Esophagus muscularis mucosa (tissue), 4 donors: ENCODE results near the gene PATE2. TPM values are rescaled to one million over a fixed set of nuclear protein-coding genes. Genes with fewer than 3 reads are reported as not detected.

Source experiments
- DNase-seq: peaks from one replicate; pipeline ENCODE4 v3.0.0-alpha.2; 2017; ENCODE audit errors: extremely low spot score
- H3K27ac ChIP-seq, 4 donors: fragments of 200-600 bp; sonication (generic); replicated peaks in 1 of 4; 1 replicate in 3 of 4; 2 replicates in 1 of 4; pipeline ENCODE4 v1.5.1; 2016 to 2019; ENCODE audit warnings: mild to moderate bottlenecking in 1 of 4
- H3K27me3 ChIP-seq, 4 donors: fragments of 200-600 bp; sonication (generic); one replicate each; pipeline versions ENCODE4 v1.5.1 to v1.6.0; 2016 to 2019
- H3K36me3 ChIP-seq, 4 donors: fragments of 200-600 bp; sonication (generic); one replicate each; pipeline ENCODE4 v1.5.1; 2016 to 2019
- H3K4me1 ChIP-seq, 4 donors: fragments of 200-600 bp; sonication (generic); one replicate each; pipeline ENCODE4 v1.5.1; 2016 to 2019
- H3K4me3 ChIP-seq, 4 donors: fragments of 200-600 bp; sonication (generic); 1 replicate in 2 of 4; 2 replicates in 2 of 4; pipeline ENCODE4 v1.5.1; 2016 to 2019; ENCODE audit warnings: mild to moderate bottlenecking in 4 of 4, moderate library complexity in 1 of 4
- H3K9me3 ChIP-seq, 4 donors: fragments of 200-600 bp; sonication (generic); 1 replicate in 3 of 4; 2 replicates in 1 of 4; pipeline ENCODE4 v1.5.1; 2016 to 2019
- EP300 ChIP-seq: sonication (generic); formaldehyde crosslinking; IDR thresholded peaks from one replicate; pipeline ENCODE4 v1.6.1; 2017; ENCODE audit warnings: antibody characterized with exemption
- POLR2A ChIP-seq: fragments of 450-650 bp; IDR thresholded peaks from one replicate; pipeline ENCODE4 v1.6.1; 2017; ENCODE audit warnings: antibody characterized with exemption, moderate library complexity, mild to moderate bottlenecking, low read depth
- POLR2AphosphoS5 ChIP-seq, 2 donors: sonication (generic); formaldehyde crosslinking; IDR thresholded peaks; one replicate each; pipeline ENCODE4 v1.6.1; 2017; ENCODE audit warnings: antibody characterized with exemption in 2 of 2
- WGBS: methylation state at CpG from one replicate; pipeline ENCODE4 v1.1.5; 2018; 5-methylcytosine and 5-hydroxymethylcytosine counted together
- intact Hi-C: fragments of 100-400 bp; cut with DNase I; formaldehyde crosslinking; loops from one replicate; pipeline ENCODE4 v1.15.1; 2023
- total RNA-seq, 4 donors: library from RNA; depleted of rRNA; stranded (reverse); fragments of >200 nt; gene quantifications; one replicate each; pipeline versions ENCODE4 v1.1.0 to v1.2.1, GENCODE V29; 2016
- TF ChIP-seq, protein P1 (sequence below), 3 experiments: fragments of 200-600 bp in 2 of 3; fragments of 450-650 bp in 1 of 3; sonication (generic) in 2 of 3; IDR thresholded peaks; one replicate each; pipeline ENCODE4 v1.5.1; 2017 to 2019; ENCODE audit warnings: antibody characterized with exemption in 3 of 3, mild to moderate bottlenecking in 2 of 3, moderate library complexity in 1 of 3

PATE2 gene
- total RNA-seq, 4 donors from 2014 or later, result not detected

DNA sequence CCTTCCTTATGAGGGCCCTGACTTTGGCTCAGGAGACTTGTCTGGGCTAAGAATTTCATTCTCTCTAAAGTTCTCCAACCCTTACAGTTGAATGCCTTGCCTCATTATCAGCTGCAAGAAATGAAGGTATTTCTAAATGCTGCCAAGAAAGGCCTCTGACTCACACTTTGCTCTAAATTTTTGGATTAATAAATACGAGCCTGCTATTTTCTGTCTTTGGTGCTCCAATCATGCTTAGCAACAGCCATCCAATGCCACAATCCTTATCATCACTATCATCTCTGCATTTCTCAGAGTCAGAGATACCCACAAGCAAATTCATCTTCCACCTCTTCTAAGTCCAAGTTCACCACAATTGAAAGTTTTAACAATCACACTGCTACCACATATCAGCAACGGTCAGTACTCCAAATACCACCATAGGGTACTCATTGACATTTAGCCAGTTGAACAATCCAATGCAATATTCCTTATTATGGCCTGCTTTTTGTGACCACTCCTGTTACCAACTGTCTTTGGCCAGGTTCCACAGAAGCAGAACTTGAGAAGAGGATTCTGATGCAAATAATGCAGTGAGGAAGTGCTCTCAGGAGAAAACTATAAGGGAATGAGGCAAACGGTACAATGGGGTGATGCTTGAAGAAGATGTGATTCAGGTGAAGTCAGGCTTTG, 5.7 kb downstream of the PATE2 start:
- H3K27me3 ChIP-seq, result no peaks in the 10 kb centered on the region
- intact Hi-C loops, result no loop called here
- TF ChIP-seq POLR2AphosphoS5 (IDR thresholded peaks at IDR 0.05), result no peak
- TF ChIP-seq, protein P1, sequence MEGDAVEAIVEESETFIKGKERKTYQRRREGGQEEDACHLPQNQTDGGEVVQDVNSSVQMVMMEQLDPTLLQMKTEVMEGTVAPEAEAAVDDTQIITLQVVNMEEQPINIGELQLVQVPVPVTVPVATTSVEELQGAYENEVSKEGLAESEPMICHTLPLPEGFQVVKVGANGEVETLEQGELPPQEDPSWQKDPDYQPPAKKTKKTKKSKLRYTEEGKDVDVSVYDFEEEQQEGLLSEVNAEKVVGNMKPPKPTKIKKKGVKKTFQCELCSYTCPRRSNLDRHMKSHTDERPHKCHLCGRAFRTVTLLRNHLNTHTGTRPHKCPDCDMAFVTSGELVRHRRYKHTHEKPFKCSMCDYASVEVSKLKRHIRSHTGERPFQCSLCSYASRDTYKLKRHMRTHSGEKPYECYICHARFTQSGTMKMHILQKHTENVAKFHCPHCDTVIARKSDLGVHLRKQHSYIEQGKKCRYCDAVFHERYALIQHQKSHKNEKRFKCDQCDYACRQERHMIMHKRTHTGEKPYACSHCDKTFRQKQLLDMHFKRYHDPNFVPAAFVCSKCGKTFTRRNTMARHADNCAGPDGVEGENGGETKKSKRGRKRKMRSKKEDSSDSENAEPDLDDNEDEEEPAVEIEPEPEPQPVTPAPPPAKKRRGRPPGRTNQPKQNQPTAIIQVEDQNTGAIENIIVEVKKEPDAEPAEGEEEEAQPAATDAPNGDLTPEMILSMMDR (IDR thresholded peaks at IDR 0.05), result no peak
- no peak for TF ChIP-seq POLR2A
- TF ChIP-seq EP300, result no peak
- peaks cover 0 to 11% (median 0%) of the 10 kb centered on the region in 4 donors for H3K4me1 ChIP-seq
- no peak overlapping the region for H3K4me3 ChIP-seq
- H3K9me3 ChIP-seq, result no peaks in the 10 kb centered on the region
- no peak overlapping the region for H3K27ac ChIP-seq
- no peaks in the 10 kb centered on the region for H3K36me3 ChIP-seq
- 54% methylated on average over 3 of the region's 3 CpGs for WGBS
- peak; percentile 17 for DNase-seq

DNA sequence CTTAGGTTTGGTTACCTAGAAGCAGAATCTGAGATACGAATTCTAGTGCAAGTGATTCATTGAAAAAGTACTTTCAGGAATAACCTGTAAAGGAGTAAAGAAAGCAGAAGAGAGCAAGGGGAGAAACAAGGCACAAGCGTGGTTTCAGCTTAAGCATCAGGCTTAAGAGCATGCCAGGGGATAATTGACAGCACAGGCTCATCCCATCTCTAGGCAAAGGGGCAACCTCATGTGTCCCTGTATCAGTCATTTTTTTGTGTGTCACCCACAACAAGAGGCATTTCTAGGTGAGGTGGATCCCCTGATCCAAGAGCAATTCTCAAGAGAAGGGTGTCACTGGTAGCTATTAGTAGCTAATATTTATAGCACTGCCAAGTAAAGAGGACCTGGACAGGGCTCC, 8.0 kb downstream of the PATE2 start:
- Histone ChIP-seq H3K4me3 (no peak overlapping the region), H3K36me3 (no peaks in the 10 kb centered on the region)

DNA sequence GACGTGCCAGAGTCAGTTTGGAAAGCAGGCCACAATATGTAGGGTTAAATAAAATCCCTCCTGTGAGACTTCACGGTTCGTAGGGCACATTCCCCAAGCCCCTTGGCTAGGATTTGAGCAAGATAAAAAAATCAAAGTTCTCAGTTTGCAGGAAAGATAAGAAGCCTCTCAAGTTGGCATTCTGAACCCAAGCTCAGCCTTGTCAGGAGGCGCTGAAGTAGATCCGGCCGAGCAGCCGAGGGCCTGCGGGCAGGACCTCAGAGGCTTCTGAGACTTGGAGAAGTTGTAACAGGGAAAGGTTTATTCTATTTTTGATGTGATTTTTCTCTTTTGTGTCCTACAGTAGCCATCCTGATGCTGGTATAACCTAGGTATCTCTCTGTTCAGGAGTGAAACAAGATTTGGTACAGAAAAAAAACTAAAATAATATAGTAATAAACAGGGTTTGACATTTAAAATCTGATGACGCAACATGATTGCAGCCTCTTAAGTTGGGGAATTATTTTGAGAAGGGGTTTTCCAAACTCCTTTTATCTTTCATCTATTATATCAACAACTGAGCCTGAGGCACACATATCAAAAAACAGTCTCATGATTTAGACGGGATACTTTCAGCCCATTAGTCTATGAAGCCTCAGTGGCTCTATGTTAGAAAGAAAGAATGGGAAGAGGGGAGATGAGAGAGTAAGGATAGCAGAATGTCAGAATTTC, 10.1 kb downstream of the PATE2 start:
- Histone ChIP-seq H3K4me1 (peaks cover 0 to 11% (median 0%) of the 10 kb centered on the region in 4 donors), H3K4me3 (no peak overlapping the region), H3K36me3 (no peaks in the 10 kb centered on the region), H3K27ac (no peak overlapping the region), H3K9me3 (no peaks in the 10 kb centered on the region), H3K27me3 (no peaks in the 10 kb centered on the region)
- intact Hi-C loops, result no loop called here
- 51% methylated on average over 10 of the region's 10 CpGs for WGBS
- TF ChIP-seq, protein P1 (IDR thresholded peaks at IDR 0.05), result no peak
- no peak for TF ChIP-seq EP300
- no peak for TF ChIP-seq POLR2A
- TF ChIP-seq POLR2AphosphoS5 (IDR thresholded peaks at IDR 0.05), result no peak
- peak; percentile 70 for DNase-seq

More for the DNA sequence above, 8.0 kb downstream of the PATE2 start:
- TF ChIP-seq EP300, result no peak
- TF ChIP-seq, protein P1 (IDR thresholded peaks at IDR 0.05), result no peak
- TF ChIP-seq POLR2A, result no peak
- DNase-seq, result peak; percentile 86
- Histone ChIP-seq H3K9me3 (no peaks in the 10 kb centered on the region), H3K4me1 (peaks cover 0 to 11% (median 0%) of the 10 kb centered on the region in 4 donors), H3K27ac (no peak overlapping the region), H3K27me3 (no peaks in the 10 kb centered on the region)
- intact Hi-C loops, result no loop called here
- 84% methylated on average over 2 of the region's 2 CpGs for WGBS

DNA sequence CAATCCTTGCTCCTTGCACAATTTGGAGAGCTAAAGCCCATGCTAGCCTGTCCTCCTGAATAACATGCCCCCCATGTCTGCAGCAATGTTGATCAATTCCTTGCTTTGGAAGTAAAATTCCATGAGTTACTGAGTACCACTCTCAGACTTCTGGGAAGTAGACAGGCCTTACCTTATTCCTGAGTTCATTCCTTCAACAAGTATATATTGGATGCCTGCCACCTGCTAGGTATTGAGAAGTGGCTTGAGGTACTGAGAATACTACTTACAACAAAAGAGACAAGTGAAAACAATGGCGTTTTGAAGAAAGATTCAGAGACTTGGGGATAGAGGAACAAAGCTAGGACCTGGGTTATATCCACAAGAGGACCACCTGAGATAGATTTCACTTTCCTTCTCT, 12.4 kb downstream of the PATE2 start:
- H3K27me3 ChIP-seq, result no peaks in the 10 kb centered on the region
- intact Hi-C loops, result no loop called here
- TF ChIP-seq POLR2AphosphoS5 (IDR thresholded peaks at IDR 0.05) (no peak), EP300 (no peak), POLR2A (no peak)
- TF ChIP-seq, protein P1 (IDR thresholded peaks at IDR 0.05), result no peak
- H3K4me3 ChIP-seq, result no peak overlapping the region
- WGBS, result 69% methylated on average over 1 of the region's 1 CpG
- no peaks in the 10 kb centered on the region for H3K9me3 ChIP-seq
- H3K36me3 ChIP-seq, result no peaks in the 10 kb centered on the region
- DNase-seq, result peak; percentile 50
- H3K4me1 ChIP-seq, result no peaks in the 10 kb centered on the region
- no peak overlapping the region for H3K27ac ChIP-seq
